OCI-LY7 (cell line): Measurements from ENCODE around the gene SMAD6.

Source experiments
- CTCF ChIP-seq: fragments of 200-600 bp; sonication (generic); conservative IDR thresholded peaks from 2 replicates; pipeline ENCODE4 v1.5.1; 2014; ENCODE audit warnings: mild to moderate bottlenecking, antibody characterized with exemption, low read length, moderate library complexity, mixed read lengths
- EZH2phosphoT487 ChIP-seq: fragments of 200-600 bp; sonication (generic); IDR thresholded peaks from 2 replicates; pipeline ENCODE4 v1.6.1; 2018; ENCODE audit warnings: low read depth, borderline replicate concordance, mild to moderate bottlenecking, mixed run types, antibody characterized with exemption, low read length, moderate library complexity, mixed read lengths

- TF ChIP-seq CTCF (no peak; the same call in 1 of the 2 replicates), EZH2phosphoT487 (no peak)
Observed at GRCh38 chr15:66704019-66704802, 2.2 kb downstream of the SMAD6 start.
